GM23248 (cell line): ENCODE measurements around the gene SLC7A8.

Experiments
- EZH2 ChIP-seq: fragments of 200-600 bp; sonication (generic); IDR thresholded peaks from 2 replicates; pipeline ENCODE4 v1.6.1; 2018; ENCODE audit warnings: antibody characterized with exemption, mild to moderate bottlenecking; ENCODE audit not compliant: insufficient read depth, poor library complexity, severe bottlenecking
- EZH2phosphoT487 ChIP-seq: fragments of 200-600 bp; sonication (generic); IDR thresholded peaks from 2 replicates; pipeline ENCODE4 v1.6.1; 2018; ENCODE audit warnings: antibody characterized with exemption, moderate library complexity, mild to moderate bottlenecking, low read depth; ENCODE audit not compliant: insufficient read depth

GRCh38 chr14:23162005-23162404 lies 21.5 kb downstream of the SLC7A8 start:
- TF ChIP-seq EZH2phosphoT487 (no peak), EZH2 (no peak)
